ENCODE measurements around the gene PTOV1. TPM values are rescaled to one million over a fixed set of nuclear protein-coding genes. Genes with fewer than 3 reads are reported as not detected.

The PTOV1 gene
- total and polyA plus RNA-seq, 2 of the 8 experiments (the other 6 are each of a cell fraction or from before 2014, with no cell fraction given): 147 to 251 TPM

GRCh38 chr19:49904136-49904535, 53.2 kb downstream of the PTOV1 start (continued):
- TF ChIP-seq CHD7 (IDR thresholded peaks at IDR 0.05; ENCODE audit: insufficient replicate concordance, low read length) (no peak), BRCA1 (IDR thresholded peaks at IDR 0.05; ENCODE audit: low read depth, low read length) (no peak), TCF12 (IDR thresholded peaks at IDR 0.05; ENCODE audit: low read depth, low read length) (no peak), TBP (IDR thresholded peaks at IDR 0.05; ENCODE audit: low read depth, low read length) (no peak), KDM1A (IDR thresholded peaks at IDR 0.05; ENCODE audit: borderline replicate concordance, low read length) (no peak), POLR2AphosphoS5 (IDR thresholded peaks at IDR 0.05; ENCODE audit: low read depth, low read length) (no peak), SP2 (IDR thresholded peaks at IDR 0.05; ENCODE audit: low read length) (no peak), HDAC2 (IDR thresholded peaks at IDR 0.05; ENCODE audit: borderline replicate concordance in 1 of 2, low read depth in 2 of 2, low read length in 2 of 2) (no peak), TAF1 (IDR thresholded peaks at IDR 0.05; ENCODE audit: low read depth, low read length) (no peak), SAP30 (IDR thresholded peaks at IDR 0.05; ENCODE audit: insufficient read depth, insufficient replicate concordance, low read length) (no peak)
- TF ChIP-seq, protein P1, sequence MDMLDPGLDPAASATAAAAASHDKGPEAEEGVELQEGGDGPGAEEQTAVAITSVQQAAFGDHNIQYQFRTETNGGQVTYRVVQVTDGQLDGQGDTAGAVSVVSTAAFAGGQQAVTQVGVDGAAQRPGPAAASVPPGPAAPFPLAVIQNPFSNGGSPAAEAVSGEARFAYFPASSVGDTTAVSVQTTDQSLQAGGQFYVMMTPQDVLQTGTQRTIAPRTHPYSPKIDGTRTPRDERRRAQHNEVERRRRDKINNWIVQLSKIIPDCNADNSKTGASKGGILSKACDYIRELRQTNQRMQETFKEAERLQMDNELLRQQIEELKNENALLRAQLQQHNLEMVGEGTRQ (IDR thresholded peaks at IDR 0.05; ENCODE audit: low read length): no peak

Data from H1 (cell line).